LNCaP clone FGC (cell line): ENCODE data around the gene GLYAT.

Experiments
- DNase-seq: peaks from one replicate; pipeline ENCODE4 v3.0.0-alpha.2; 2011; ENCODE audit warnings: low read depth
- H3K4me3 ChIP-seq: 2 replicates; pipeline ENCODE4 v1.5.1; 2011; ENCODE audit warnings: mild to moderate bottlenecking, low read depth, low read length, control low read depth
- CTCF ChIP-seq: IDR thresholded peaks from 2 replicates; pipeline ENCODE4 v1.5.1; 2012; ENCODE audit warnings: mild to moderate bottlenecking; ENCODE audit not compliant: control insufficient read depth, insufficient read depth; ENCODE audit errors: extremely low read depth

GLYAT gene

GRCh38 chr11:58731819-58732218 lies at the start of gene GLYAT:
TSS of gene GLYAT (minus strand) at chr11:58731943. CDS start at chr11:58724496, 7,447 bp downstream.
- H3K4me3 ChIP-seq = no peak within 1 kb of the TSS
- DNase-seq = no peak
- no peak for TF ChIP-seq CTCF

- H3K4me3 ChIP-seq = no peak overlapping the region
- DNase-seq = no peak
- TF ChIP-seq CTCF = no peak
These were observed 49.6 kb upstream of the GLYAT start for GRCh38 chr11:58781345-58781744.

GRCh38 chr11:58780578-58780977 lies 48.8 kb upstream of the GLYAT start:
- DNase-seq = no peak
- H3K4me3 ChIP-seq = no peak overlapping the region
- no peak for TF ChIP-seq CTCF

- no peak overlapping the region for H3K4me3 ChIP-seq
- no peak for TF ChIP-seq CTCF
- no peak for DNase-seq
These were observed 45.4 kb upstream of the GLYAT start for GRCh38 chr11:58776891-58777710.

GRCh38 chr11:58775066-58775708 lies 43.4 kb upstream of the GLYAT start:
- TF ChIP-seq CTCF = no peak
- DNase-seq = no peak
- H3K4me3 ChIP-seq = no peak overlapping the region

- H3K4me3 ChIP-seq = no peak overlapping the region
- no peak for TF ChIP-seq CTCF
- no peak for DNase-seq
These were observed 42.4 kb upstream of the GLYAT start for GRCh38 chr11:58774164-58774593.
